Caco-2 (cell line): Measurements from ENCODE around the gene MRS2. TPM values are rescaled to one million over a fixed set of nuclear protein-coding genes. Genes with fewer than 3 reads are reported as not detected.

ENCODE experiments used
- BruUV-seq: library from RNA; stranded (reverse); fragments of 400-500 nt; replicated peaks from 2 replicates; lab custom pipeline; 2021; lab: Mats Ljungman, UMichigan
- CTCF ChIA-PET: fragments of 300-600 bp; sonication (Branson Sonifier 250); formaldehyde crosslinking; loops from one replicate; lab custom pipeline; 2022; ENCODE audit warnings: antibody characterized with exemption; lab: Charles Lee
- POLR2A ChIA-PET: fragments of 300-600 bp; sonication (Branson Sonifier 250); formaldehyde crosslinking; loops from one replicate; lab custom pipeline; 2022; ENCODE audit warnings: antibody characterized with exemption; lab: Charles Lee
- DNase-seq, 2 experiments: peaks; one replicate each; pipeline versions ENCODE4 v3.0.0 to v3.0.0-alpha.2; 2020 to 2022
- H3K27me3 ChIP-seq: replicated peaks from 2 replicates; pipeline ENCODE4 v1.6.0; 2011; ENCODE audit warnings: low read length; ENCODE audit not compliant: control insufficient read depth, insufficient read depth
- H3K36me3 ChIP-seq: 2 replicates; pipeline ENCODE4 v1.5.1; 2011; ENCODE audit warnings: low read length; ENCODE audit not compliant: control insufficient read depth, insufficient read depth
- H3K4me1 ChIP-seq: fragments of 250-450 bp; sonication (Bioruptor Pico); 2 replicates; pipeline ENCODE4 v1.5.1; 2020; ENCODE audit warnings: mild to moderate bottlenecking
- H3K4me3 ChIP-seq: 2 replicates; pipeline ENCODE4 v1.5.1; 2011; ENCODE audit warnings: low read depth, mild to moderate bottlenecking, control low read depth, low read length
- H3K9me3 ChIP-seq: fragments of 250-450 bp; sonication (Bioruptor Pico); 2 replicates; pipeline ENCODE4 v1.5.1; 2020; ENCODE audit warnings: mild to moderate bottlenecking, moderate library complexity
- H3K27ac Mint-ChIP-seq: one replicate; pipeline ENCODE4 v1.8.0; 2022; ENCODE audit warnings: mixed read lengths; ENCODE audit not compliant: unreplicated experiment
- H3K27me3 Mint-ChIP-seq: one replicate; pipeline ENCODE4 v1.8.0; 2022; ENCODE audit warnings: mixed read lengths; ENCODE audit not compliant: insufficient read depth, unreplicated experiment
- H3K36me3 Mint-ChIP-seq: one replicate; pipeline ENCODE4 v1.8.0; 2022; ENCODE audit warnings: mild to moderate bottlenecking, mixed read lengths; ENCODE audit not compliant: insufficient read depth, unreplicated experiment
- H3K4me1 Mint-ChIP-seq: one replicate; pipeline ENCODE4 v1.8.0; 2022; ENCODE audit warnings: low read depth, mixed read lengths; ENCODE audit not compliant: unreplicated experiment
- H3K4me3 Mint-ChIP-seq: one replicate; pipeline ENCODE4 v1.8.0; 2022; ENCODE audit warnings: mild to moderate bottlenecking, moderate library complexity, mixed read lengths; ENCODE audit not compliant: unreplicated experiment
- H3K9me3 Mint-ChIP-seq: one replicate; pipeline ENCODE4 v1.8.0; 2022; ENCODE audit warnings: mixed read lengths; ENCODE audit not compliant: unreplicated experiment
- CTCF ChIP-seq, 2 experiments: fragments of 200-600 bp in 1 of 2; IDR thresholded peaks; 1 replicate in 1 of 2; 2 replicates in 1 of 2; pipeline versions ENCODE4 v1.5.1 to v1.8.0; 2011 to 2022; ENCODE audit warnings: antibody characterized with exemption in 1 of 2, control low read depth in 1 of 2, inconsistent platforms in 1 of 2, low read depth in 1 of 2, low read length in 1 of 2, mild to moderate bottlenecking in 1 of 2, moderate library complexity in 1 of 2; ENCODE audit not compliant: insufficient read depth in 1 of 2, severe bottlenecking in 1 of 2, unreplicated experiment in 1 of 2
- intact Hi-C: fragments of 100-400 bp; cut with micrococcal nuclease; formaldehyde crosslinking; loops from one replicate; pipeline ENCODE4 v1.10.0; 2022; ENCODE audit not compliant: unreplicated experiment
- total RNA-seq: library from RNA; stranded (reverse); gene quantifications from 2 replicates; pipeline ENCODE4 v1.2.3, GENCODE V29; 2022

MRS2 gene
- total RNA-seq, 1 experiment from 2014 or later: 62.3 TPM

GRCh38 chr6:24426729-24427446, 24.2 kb downstream of the MRS2 start:
- no peak overlapping the region for H3K27ac Mint-ChIP-seq
- TF ChIP-seq CTCF (IDR thresholded peaks at IDR 0.05; ENCODE audit: insufficient read depth in 1 of 2, low read depth in 1 of 2, low read length in 1 of 2, severe bottlenecking in 1 of 2, unreplicated experiment in 1 of 2): no peak
- no peak overlapping the region for H3K4me3 Mint-ChIP-seq
- no peak overlapping the region for H3K4me3 ChIP-seq
- H3K36me3 Mint-ChIP-seq: peaks cover 35% of the 10 kb centered on the region
- no peaks in the 10 kb centered on the region for H3K9me3 Mint-ChIP-seq
- peaks cover 16% of the 10 kb centered on the region for H3K4me1 Mint-ChIP-seq
- no peaks in the 10 kb centered on the region for H3K4me1 ChIP-seq
- intact Hi-C loops: no loop called here
- BruUV-seq: no TSS peak
- H3K27me3 ChIP-seq: no peaks in the 10 kb centered on the region
- CTCF ChIA-PET: no interaction called here
- DNase-seq: no peak
- no peaks in the 10 kb centered on the region for H3K27me3 Mint-ChIP-seq
- no peaks in the 10 kb centered on the region; the same call in 1 of the 2 replicates for H3K36me3 ChIP-seq
- POLR2A ChIA-PET: no interaction called here
- no peaks in the 10 kb centered on the region; the same call in 1 of the 2 replicates for H3K9me3 ChIP-seq

DNA sequence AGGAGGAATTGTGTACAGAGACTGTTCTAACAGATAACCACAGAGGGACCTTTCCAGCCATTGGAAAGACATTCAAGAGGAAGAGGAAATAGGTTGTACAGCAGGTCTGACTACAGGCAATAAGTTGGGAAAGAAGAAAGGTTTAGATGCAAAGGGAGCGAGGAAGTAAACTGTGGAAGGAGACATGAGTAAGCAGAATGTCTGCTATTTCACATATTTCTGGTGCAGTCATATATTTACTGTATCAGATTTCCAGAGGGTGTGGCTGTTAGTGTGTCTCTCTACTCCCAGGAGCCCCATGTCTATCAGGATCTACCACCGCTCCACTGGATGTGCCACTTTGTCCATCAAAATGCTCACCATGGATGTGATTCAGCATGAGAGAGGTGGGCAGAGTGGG, 25.9 kb downstream of the MRS2 start:
- Histone ChIP-seq H3K36me3 (no peaks in the 10 kb centered on the region; the same call in 1 of the 2 replicates), H3K27me3 (no peaks in the 10 kb centered on the region), H3K9me3 (no peaks in the 10 kb centered on the region; the same call in 1 of the 2 replicates), H3K4me3 (no peak overlapping the region), H3K4me1 (no peaks in the 10 kb centered on the region)
- Mint-ChIP-seq H3K9me3 (no peaks in the 10 kb centered on the region), H3K27ac (no peak overlapping the region), H3K27me3 (no peaks in the 10 kb centered on the region), H3K4me1 (peaks cover 16% of the 10 kb centered on the region), H3K36me3 (peaks cover 22% of the 10 kb centered on the region), H3K4me3 (no peak overlapping the region)
- no peak for DNase-seq
- intact Hi-C loops: no loop called here
- no peak for TF ChIP-seq CTCF (IDR thresholded peaks at IDR 0.05; ENCODE audit: insufficient read depth in 1 of 2, low read depth in 1 of 2, low read length in 1 of 2, severe bottlenecking in 1 of 2, unreplicated experiment in 1 of 2)
- POLR2A ChIA-PET: no interaction called here
- BruUV-seq: no TSS peak
- CTCF ChIA-PET: no interaction called here

GRCh38 chr6:24429146-24429545, 26.4 kb downstream of the MRS2 start:
- H3K4me1 Mint-ChIP-seq: peaks cover 16% of the 10 kb centered on the region
- peaks cover 20% of the 10 kb centered on the region for H3K36me3 Mint-ChIP-seq
- no peak overlapping the region for H3K27ac Mint-ChIP-seq
- no peaks in the 10 kb centered on the region for H3K27me3 Mint-ChIP-seq
- intact Hi-C loops: no loop called here
- BruUV-seq: no TSS peak
- Histone ChIP-seq H3K4me1 (no peaks in the 10 kb centered on the region), H3K36me3 (no peaks in the 10 kb centered on the region; the same call in 1 of the 2 replicates), H3K9me3 (no peaks in the 10 kb centered on the region; the same call in 1 of the 2 replicates), H3K4me3 (no peak overlapping the region), H3K27me3 (no peaks in the 10 kb centered on the region)
- ChIA-PET CTCF (no interaction called here), POLR2A (interaction anchor here (0.7 kb wide), 1 partner anchor 27 kb away, joined by 3 read pairs; the partner anchor contains the start of gene MRS2)
- H3K9me3 Mint-ChIP-seq: no peaks in the 10 kb centered on the region
- DNase-seq: no peak
- no peak for TF ChIP-seq CTCF (IDR thresholded peaks at IDR 0.05; ENCODE audit: insufficient read depth in 1 of 2, low read depth in 1 of 2, low read length in 1 of 2, severe bottlenecking in 1 of 2, unreplicated experiment in 1 of 2)
- H3K4me3 Mint-ChIP-seq: no peak overlapping the region
